ENCODE data around the gene PGA4. TPM values are rescaled to one million over a fixed set of nuclear protein-coding genes. Genes with fewer than 3 reads are reported as not detected.

PGA4 gene
- total RNA-seq, 4 donors from 2014 or later, result 1.3 TPM; not detected in 3

DNA sequence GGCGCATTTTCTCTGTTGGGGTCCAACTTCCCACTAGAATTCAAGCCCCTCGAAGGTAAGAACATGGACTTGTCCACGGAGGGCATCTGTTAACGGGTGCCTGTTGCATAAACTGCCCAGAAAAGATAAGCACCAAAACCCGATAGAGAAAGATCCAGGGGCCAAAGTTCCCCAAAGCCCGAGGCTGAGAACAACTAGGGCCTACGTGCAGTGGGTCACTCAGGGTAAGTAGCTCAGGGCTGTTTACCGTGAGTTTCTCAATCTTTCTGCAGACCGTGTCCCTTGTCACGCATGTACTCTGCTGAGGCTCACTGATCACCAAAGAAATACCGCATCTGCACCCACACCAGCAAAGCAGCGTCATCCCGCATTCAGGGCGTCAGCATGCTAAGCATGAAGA lies 43.2 kb downstream of the PGA4 start:
- Histone ChIP-seq H3K9me3 (no peaks in the 10 kb centered on the region), H3K4me3 (no peak overlapping the region), H3K27me3 (no peaks in the 10 kb centered on the region), H3K27ac (no peak overlapping the region), H3K36me3 (no peaks in the 10 kb centered on the region), H3K4me1 (no peaks in the 10 kb centered on the region)
- DNase-seq, result no peak
- intact Hi-C loops (cut with DNase I), result no loop called here
- TF ChIP-seq POLR2A (IDR thresholded peaks at IDR 0.05), result no peak
- TF ChIP-seq, protein P1, sequence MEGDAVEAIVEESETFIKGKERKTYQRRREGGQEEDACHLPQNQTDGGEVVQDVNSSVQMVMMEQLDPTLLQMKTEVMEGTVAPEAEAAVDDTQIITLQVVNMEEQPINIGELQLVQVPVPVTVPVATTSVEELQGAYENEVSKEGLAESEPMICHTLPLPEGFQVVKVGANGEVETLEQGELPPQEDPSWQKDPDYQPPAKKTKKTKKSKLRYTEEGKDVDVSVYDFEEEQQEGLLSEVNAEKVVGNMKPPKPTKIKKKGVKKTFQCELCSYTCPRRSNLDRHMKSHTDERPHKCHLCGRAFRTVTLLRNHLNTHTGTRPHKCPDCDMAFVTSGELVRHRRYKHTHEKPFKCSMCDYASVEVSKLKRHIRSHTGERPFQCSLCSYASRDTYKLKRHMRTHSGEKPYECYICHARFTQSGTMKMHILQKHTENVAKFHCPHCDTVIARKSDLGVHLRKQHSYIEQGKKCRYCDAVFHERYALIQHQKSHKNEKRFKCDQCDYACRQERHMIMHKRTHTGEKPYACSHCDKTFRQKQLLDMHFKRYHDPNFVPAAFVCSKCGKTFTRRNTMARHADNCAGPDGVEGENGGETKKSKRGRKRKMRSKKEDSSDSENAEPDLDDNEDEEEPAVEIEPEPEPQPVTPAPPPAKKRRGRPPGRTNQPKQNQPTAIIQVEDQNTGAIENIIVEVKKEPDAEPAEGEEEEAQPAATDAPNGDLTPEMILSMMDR (IDR thresholded peaks at IDR 0.05), result no peak
- 89 to 100% methylated on average over 1 to 10 of the region's 14 CpGs for WGBS, 2 donors

DNA sequence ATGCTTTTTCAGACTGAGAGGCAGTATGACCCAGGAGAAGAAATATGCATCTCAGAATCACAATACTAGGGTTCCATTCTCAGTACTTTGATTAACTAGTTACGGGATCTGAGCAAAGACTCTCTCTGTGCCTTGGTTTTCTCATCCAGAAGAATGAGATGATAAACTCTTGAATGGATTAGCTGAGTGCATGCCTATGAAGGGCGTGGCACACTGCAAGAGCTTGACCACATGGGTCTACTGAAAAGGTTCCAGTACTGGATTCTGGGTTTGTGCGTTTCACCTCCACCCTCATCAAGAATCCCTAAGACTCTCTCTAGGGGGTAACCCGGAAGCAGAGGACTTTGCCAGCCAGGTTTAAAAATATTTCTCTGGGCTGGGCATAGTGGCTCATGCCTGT lies 44.5 kb downstream of the PGA4 start:
- Histone ChIP-seq H3K4me1 (no peaks in the 10 kb centered on the region), H3K36me3 (no peaks in the 10 kb centered on the region), H3K4me3 (no peak overlapping the region), H3K9me3 (no peaks in the 10 kb centered on the region), H3K27me3 (no peaks in the 10 kb centered on the region), H3K27ac (no peak overlapping the region)
- no peak for DNase-seq
- intact Hi-C loops (cut with DNase I), result no loop called here
- no peak for TF ChIP-seq POLR2A (IDR thresholded peaks at IDR 0.05)
- TF ChIP-seq, protein P1 (IDR thresholded peaks at IDR 0.05), result no peak
- 71 to 86% methylated on average over 2 to 3 of the region's 4 CpGs for WGBS, 2 donors

DNA sequence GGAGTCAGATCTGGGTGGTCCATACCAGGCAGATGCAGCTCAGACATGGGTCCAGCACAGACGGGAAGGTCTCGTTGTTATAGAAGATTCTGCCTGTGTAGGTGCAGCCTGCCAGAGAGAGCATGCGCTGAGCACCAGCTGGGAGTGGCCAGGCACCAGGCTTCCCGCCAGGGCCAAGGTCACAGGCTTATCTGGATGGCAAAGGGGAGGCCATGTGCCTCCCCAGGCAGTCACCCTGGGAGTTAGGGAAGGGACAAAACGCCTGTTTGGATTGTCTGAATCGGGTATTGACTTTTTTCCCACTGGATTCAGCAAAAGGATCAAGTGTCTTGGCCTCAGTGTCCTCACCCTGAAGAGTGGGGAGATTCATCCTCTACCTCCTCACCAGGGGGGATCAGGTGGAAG lies 45.3 kb downstream of the PGA4 start:
- Histone ChIP-seq H3K27me3 (no peaks in the 10 kb centered on the region), H3K9me3 (no peaks in the 10 kb centered on the region), H3K36me3 (no peaks in the 10 kb centered on the region), H3K4me1 (no peaks in the 10 kb centered on the region), H3K27ac (no peak overlapping the region), H3K4me3 (no peak overlapping the region)
- intact Hi-C loops (cut with DNase I), result no loop called here
- no peak for DNase-seq
- no peak for TF ChIP-seq POLR2A (IDR thresholded peaks at IDR 0.05)
- TF ChIP-seq, protein P1 (IDR thresholded peaks at IDR 0.05), result no peak
- 50 to 55% methylated on average over 2 to 6 of the region's 6 CpGs for WGBS, 2 donors

DNA sequence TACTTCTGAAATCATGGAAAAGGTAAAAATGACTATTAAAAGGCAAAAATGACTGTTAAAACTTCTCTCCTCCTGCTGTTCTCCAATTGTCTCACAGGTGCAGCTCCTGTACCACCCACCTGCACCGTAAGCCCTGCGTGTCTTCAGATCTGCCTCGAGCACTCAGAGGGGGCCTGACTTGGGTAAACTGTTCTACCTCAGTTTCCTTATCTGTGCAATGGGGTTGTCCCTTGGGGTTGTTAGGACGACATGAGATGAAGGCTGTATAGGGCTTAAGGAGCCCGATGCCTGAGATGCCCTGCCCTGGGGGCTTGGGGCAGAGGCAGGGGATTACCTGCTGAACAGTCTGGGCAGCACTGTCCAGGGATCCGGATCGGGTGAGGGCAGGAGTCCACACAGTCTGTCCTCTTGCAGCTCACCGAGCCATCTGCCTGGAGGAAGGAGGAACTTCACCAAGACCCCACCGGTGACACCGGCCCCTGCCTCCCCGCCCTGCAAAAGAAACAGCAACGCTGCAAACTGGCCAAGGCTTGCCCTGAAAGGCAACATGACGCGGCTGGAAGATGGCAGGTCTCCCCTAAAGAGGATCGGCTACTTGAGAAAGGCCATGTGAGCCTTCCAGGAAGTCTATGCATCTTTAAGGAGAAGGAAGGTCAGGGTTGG lies 46.6 kb downstream of the PGA4 start:
- intact Hi-C loops (cut with DNase I), result no loop called here
- DNase-seq, result no peak
- Histone ChIP-seq H3K4me1 (peaks cover 3 to 10% (median 5%) of the 10 kb centered on the region in 3 donors), H3K9me3 (no peaks in the 10 kb centered on the region), H3K27me3 (no peaks in the 10 kb centered on the region), H3K36me3 (no peaks in the 10 kb centered on the region), H3K4me3 (no peak overlapping the region), H3K27ac (no peak overlapping the region)
- 82 to 92% methylated on average over 7 to 10 of the region's 15 CpGs for WGBS, 2 donors
- TF ChIP-seq, protein P1 (IDR thresholded peaks at IDR 0.05), result no peak
- TF ChIP-seq POLR2A (IDR thresholded peaks at IDR 0.05), result no peak

DNA sequence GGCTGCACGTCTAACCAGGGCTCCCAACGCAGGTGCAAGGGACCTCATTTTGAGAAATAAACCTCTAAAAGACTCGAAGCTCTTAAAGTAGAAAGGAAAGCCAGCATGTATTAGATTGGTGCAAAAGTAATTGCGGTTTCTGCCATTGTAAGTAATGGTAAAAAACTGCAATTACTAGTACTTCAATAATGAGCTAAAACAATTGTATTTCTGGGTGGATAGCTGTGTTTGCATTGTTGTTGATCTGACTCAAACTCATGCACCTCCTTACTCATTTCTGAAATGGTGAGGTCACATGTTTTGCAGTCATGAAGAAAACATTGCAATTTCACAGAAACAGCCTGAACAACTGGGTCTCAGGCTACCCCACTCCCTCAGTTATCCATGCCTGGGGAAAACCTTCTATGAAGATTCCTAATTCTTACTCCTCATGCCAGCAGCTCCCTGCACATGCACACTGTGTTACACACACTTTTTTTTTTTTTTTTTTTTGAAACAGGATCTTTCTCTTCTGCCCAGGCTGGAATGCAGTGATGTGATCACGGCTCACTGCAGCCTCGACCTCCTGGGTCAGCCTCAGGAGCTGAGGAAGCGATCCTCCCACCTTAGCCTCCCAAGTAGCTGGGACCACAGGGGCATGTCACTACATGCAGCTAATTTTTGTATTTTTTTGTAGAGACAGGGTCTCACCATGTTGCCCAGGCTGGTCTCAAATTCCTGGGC lies 48.4 kb downstream of the PGA4 start:
- Histone ChIP-seq H3K4me1 (peaks cover 5 to 19% (median 9%) of the 10 kb centered on the region in 3 donors), H3K4me3 (no peak overlapping the region)
- 80 to 82% methylated on average over 6 to 7 of the region's 7 CpGs for WGBS, 2 donors

More for the DNA sequence above, 48.4 kb downstream of the PGA4 start:
- Histone ChIP-seq H3K27me3 (peaks cover 0 to 3% (median 0%) of the 10 kb centered on the region in 4 donors), H3K27ac (no peak overlapping the region), H3K36me3 (no peaks in the 10 kb centered on the region), H3K9me3 (no peaks in the 10 kb centered on the region)
- no peak for DNase-seq
- TF ChIP-seq, protein P1 (IDR thresholded peaks at IDR 0.05), result no peak
- no peak for TF ChIP-seq POLR2A (IDR thresholded peaks at IDR 0.05)
- intact Hi-C loops (cut with DNase I), result no loop called here

All from esophagus squamous epithelium (tissue), 5 donors.